Stimulated activated CD4-positive, alpha-beta T cell treated with anti-CD3 and anti-CD28 coated beads, TNF-alpha, amount 100 ng/mL, for 1 hour (primary cell): ENCODE data around the gene TSC2.
"Not testable (repeated sequence)": the region's sequence is repeated elsewhere in the genome, so short reads cannot be mapped to it uniquely, and the experiment has no call there.

Experiments
- DNase-seq, 3 donors: peaks; one replicate each; pipeline ENCODE4 v3.0.0-alpha.2; 2020; ENCODE audit warnings: low read depth in 3 of 3, low spot score in 1 of 3

Gene TSC2

DNA sequence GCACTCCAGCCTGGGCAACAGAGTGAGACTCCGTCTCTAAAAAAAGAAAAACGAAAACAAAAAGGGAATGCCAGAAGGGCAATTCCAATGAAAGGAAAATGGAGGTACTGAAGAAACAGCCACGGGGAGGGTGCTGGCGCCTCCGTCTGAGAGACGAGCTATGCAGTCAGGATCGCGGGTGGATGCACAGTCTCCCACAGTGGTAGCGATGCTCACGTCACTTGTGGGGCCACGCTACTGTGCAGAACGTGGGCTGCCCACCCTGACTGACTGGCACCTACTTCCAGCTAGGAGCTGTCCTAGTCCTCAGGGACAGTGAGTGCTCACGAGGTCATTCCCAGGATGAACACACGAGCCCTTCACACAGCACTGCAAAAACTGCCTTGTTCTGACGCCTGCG lies 53.8 kb downstream of the TSC2 start:
- not testable (repeated sequence) for DNase-seq

DNA sequence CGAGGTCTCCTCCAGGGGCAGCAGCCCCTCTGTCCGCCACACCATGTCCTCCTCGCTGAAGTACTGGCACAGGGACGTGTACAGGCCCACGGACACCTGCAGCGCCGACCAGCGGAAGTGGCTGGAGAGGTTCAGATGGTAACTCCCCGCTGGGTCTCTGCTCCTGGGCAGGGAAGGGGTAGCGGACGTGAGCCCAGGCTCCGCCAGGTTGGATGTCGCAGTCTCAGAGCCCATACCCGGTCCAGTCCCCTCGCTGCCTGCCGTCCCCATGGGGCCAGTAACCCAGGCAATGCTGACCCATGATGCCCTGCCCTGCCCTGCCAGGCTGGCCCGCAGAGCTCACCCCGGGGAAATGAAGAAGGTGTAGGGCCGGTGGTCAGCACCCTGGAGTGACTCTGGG lies 54.7 kb downstream of the TSC2 start:
- no peak for DNase-seq

DNA sequence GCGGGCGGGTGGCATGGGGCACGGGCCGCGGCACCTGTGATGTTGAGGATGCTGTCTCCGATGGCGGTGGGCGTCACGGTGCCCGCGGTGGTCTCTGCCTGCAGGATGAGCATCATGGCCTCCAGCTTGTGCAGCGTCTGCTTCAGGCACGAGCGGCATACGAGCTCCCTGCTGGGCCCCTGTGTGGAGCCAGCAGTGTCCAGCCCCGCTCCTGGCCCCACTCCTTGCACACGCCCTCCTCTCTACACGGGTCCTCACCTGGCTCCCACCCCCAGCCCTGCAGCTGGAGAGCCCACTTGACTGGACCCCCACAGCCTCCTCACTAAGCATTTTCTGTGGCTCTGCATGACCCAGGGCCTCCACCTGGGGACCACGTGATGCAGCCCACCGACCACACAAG lies 56.7 kb downstream of the TSC2 start:
- DNase-seq: not testable (repeated sequence)

DNA sequence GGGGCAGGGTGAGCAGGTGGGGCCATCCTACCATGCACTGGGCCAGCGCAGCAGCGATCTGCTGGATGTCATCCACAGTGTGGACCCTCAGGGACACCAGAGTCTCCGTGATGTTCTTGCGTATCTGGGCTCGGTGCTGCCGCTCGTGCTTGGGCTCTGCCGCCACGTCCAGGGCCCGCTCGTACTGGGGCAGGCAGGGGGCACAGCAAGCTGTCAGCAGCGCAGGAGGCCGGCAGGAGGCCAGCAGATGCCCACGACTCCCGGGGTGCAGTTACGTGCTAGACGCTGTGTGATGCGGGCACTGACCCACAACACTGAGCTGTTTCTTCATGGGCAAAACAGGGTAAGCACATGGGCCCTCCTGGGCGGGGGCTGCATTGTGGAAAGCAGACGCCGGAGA lies 57.5 kb downstream of the TSC2 start:
- not testable (repeated sequence) for DNase-seq

DNA sequence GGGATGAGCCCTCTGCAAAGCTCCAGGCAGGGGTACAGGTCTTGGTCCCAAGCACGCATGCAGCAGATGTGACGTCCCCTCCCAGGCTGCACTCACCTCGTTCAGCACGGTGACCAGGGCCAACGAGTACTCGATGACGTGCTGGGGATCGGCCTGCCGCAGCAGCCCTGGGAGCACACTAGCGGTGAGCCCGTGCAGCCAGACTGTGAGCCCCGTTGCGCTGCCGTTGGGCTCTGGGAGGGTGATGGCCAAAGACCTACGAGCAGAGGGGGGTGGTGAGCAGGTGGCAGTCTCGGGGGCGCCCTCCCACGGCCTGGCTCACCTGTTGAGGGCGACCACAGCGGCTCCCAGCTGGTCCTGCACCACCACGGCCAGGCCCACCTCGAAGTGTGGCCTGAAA lies 58.0 kb downstream of the TSC2 start:
- DNase-seq: not testable (repeated sequence)

DNA sequence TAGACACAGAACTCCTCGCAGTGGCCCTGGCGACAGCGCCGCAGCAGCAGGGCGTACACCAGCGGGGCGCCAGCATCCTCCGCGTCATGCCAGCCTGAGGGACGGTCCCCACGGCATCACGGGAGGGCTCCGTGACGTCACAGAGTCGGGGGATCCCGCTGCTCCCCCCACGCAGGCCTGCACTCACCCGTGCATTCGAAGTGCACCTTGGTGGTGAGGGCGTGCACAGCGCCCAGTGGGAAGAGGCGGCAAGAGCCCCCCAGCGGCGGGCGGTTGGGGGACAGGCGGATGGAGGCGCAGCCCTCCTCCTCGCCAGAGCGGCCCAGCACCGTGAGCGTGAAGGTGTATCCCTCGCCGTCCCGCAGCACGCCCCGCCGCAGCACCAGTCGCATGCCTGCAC lies 58.4 kb downstream of the TSC2 start:
- DNase-seq: not testable (repeated sequence)

DNA sequence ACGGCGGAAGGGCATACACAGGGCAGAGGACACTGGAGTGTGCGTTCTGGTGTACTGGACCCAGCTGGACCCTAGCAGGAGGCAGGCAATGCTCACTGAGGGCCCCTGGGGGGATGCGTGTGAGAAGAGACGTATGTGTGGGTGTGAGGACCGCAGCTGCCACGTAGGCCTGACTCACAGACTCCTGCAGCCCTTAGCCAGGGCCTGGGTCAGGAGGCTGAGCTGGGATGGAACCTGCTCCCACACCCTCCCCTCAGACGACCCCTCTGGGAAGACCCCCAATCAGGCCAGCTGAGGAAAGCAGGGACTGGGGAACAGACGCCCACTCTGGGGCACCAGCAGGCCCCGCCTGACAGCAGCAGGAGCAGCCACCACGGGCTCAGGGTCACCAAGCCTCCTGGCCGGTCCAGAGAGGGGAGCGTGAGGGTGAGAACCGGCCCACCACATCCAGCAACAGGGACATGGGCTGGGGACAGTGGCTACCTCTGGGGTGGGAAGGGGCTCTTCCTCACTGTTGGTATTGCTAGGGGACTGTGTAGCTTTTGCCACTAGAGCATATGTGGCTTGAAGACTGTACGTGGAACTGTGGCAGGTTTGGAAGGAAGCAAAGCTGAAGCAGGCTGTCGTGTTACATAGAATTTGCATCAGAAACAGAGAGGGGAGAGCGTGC lies 59.5 kb downstream of the TSC2 start:
- not testable (repeated sequence) for DNase-seq

DNA sequence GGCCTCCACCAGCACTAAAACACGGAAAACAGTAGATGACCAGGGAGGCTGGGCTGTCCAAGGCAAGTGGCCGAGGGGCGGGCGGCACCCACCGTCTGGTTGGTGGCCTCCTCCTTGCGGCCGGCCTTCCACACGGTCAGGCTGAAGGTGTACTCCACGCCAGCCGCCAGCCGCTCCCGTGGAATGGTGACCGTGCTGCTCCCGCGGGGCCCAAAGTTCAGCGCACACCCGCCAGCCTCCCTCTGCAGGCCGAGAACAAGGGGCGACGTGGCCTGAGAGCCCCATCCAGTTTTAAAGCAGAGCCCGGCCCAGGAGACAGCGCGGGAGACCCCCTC lies 60.0 kb downstream of the TSC2 start:
- DNase-seq: not testable (repeated sequence)

DNA sequence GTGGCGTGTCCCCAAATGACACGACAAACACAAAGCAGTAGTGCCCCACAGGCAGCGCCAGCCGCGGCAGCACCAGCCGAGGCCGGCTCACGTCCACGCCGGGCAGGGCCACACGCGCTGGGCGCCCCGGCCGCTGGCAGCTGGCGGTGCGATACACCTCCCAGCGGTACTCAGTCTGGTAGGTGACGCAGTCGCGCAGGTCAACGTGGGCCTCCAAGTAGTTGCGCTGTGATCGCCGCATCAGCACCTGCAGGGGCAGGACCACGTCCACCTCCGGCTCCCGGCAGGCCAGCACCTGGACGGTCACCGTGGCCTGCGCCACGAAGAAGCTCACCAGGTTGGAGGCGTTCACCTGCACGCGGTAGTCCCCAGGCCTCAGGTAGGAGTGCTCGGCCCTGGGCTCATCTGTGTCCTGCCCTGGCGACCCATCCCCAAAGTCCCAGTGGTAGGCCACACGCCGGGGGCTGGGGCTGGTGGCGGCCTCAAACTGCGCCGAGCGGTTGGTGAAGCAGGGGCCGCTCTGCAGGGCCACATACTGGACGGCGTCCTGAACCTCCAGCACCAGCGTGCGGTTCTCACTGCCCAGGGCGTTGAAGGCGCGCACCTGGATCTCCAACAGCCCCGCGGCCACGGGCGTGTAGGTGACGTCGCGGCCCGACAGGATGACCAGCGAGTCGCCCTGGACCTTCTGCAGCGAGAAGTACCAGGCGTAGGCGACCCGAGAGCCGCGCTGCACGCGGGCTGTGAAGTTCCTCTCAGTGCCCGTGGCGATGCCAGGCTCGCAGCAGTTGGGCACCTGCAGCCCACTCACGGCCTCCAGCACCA lies 60.9 kb downstream of the TSC2 start:
- not testable (repeated sequence) for DNase-seq

DNA sequence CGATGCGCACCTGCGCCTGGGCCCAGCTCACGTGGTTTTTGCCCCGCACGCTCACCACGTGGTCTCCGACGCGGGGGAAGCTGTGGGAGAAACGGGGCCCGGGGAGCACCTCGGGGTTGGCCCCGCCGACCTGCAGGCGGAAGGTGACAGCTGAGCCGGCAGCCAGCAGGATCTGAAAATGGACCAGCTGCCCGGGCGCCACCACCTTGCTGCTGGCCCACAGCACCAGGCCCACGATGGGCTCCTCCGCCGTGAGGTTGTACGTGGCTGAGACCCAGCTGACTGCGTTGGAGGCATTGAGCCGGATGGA lies 61.4 kb downstream of the TSC2 start:
- not testable (repeated sequence) for DNase-seq

DNA sequence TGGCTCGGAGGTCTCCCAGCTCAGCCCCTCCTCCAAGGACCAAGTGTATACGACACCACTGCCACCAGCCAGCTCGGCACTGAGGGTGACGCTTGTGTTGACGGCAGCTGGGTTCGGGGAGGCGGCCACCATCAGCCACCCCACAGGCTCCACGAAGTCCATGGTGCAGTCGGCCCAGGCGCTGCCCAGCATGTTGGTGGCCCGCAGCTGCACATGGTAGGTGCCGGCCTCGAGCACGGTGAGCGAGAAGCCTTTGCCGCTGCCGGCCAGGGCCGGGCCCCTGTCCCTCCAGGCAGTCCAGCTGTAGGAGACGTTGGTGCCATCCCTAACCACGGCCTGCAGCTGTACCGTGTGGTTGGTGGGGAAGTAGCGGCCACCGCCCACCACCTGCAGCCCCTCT lies 62.1 kb downstream of the TSC2 start:
- not testable (repeated sequence) for DNase-seq

DNA sequence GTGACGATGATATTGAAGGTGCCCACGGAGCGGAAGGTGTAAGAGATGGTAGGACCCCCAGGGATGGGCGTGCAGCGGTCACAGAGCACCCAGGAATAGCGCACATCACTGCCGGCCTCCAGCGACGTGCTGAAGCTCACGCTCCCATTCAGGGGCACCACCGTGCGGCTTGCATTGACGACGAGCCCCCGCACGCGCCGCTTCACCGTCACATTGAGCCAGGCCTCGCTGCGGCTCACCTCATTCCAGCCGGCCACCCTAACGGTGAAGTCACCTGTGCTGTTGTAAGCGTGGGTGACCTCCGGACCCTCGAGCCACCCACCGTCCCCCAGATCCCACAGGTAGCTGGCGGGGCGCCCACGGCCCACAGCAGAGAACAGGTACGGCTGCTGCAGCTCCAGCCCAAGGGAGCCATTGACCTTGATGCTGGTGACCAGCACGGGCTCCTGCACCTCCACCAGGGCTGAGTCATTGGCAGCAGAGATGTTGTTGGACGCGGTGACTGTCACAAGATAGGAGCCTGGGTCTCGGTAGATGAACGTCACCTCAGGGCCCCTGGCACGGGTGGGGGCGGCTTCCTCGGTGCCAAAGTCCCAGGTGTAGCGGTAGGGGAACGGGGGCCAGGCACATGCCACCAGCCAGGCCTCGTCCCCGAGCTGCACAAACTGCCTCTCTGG lies 62.7 kb downstream of the TSC2 start:
- DNase-seq: not testable (repeated sequence)

DNA sequence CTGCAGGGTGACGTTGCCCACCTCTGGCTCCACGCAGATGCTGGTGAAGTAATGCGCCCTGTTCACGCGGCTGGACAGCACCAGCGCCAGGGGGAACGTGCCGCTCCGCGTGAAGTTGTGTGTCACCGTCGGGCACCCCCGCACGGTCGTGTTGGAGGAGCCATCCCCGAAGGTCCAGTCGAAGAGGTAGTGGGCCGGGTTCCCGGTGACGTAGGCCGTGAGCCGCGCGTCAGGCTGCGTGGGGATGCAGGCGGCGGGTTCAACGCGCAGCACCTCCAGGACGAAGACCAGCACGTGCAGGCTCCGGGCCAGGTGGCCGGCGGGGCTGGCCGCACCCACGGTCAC lies 63.2 kb downstream of the TSC2 start:
- not testable (repeated sequence) for DNase-seq

DNA sequence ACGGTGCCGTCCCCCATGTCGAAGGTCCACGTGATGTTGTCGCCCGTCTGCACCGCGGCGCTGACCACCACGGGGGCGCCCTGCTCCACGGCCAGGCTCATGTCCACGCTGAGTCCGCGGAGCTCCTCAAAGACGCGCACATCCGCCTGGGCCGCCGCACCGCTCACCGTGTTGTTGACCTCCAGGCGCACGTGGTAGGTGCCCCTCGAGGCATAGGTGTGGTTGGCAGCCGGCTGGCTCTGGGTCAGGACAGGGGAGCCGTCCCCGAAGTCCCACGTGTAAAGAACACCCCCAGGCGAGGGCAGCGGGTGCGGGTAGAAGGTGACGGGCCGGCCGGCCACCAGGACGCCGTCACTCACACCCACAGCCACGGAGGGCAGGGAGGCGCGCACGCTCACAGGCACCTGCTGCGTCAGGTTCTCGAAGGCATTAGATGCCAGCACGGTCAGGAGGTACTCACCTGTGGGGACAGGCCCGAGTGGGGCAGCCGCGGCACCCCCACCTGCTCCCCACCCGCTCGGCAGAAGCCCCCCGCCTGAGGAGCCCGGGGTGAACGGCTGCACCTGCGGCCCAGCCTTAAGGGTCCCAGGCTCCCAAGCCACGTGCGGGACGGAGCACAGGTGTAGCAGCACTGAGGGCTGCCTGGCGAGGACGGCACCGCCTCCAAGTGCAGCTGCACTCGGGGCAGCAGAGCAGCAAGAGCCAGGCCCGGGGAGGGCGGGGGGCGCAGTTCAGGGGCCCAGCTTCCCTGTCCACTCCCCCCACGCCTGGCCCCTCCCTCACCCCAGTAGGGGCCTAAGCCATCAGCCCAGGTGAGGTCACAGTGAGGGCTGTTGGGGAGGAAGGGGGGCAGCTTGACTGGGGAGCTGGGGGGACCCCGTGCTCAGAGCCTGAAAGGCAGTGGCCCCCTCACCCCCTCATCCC lies 63.9 kb downstream of the TSC2 start:
- DNase-seq: not testable (repeated sequence)

DNA sequence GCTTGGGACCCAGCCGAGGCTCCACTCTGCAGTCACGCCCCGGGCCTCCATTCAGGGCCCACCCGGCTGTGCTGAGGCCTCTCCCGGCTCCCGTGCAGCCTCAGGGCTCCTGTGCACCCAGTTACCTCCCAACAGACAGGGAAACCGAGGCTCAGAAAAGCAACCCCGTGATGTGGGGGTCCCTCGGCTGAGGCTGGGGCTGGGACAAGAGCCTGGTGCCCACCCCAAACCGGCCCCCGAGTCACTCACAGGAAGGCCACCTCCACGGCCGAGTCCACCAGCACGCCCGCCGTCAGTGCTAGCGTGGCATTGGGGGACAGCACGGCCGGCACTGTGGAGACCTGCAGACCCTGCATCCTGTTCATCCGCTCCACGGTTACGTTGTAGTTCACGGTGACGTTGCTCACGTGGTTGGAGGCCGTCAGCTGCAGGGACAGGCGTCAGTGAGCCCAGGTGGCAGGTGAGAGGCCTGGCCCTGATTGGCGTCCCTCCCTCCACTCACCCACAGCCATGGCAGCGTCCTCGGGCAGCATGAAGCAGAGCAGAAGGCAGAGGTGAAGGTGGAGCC lies 64.8 kb downstream of the TSC2 start:
- DNase-seq: not testable (repeated sequence)

DNA sequence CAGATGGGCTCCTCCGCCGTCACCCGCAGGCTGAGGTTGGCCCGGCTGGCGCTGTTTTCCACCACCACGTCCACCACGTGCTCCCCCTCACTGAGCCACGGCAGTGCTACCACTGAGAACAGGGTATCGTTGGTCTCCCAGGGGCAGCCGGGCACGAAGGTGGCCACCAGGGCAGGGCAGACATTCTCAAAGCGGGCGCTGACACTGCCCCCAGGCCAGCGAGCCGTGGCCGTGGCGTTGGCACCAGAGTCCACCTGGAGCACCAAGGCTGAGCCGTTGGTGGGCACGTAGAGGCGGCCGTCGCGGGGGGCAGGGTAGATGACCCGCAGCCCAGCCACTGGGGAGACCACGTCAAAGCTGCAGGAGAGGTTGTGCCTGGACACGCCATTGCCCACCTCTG lies 66.4 kb downstream of the TSC2 start:
- DNase-seq: not testable (repeated sequence)

DNA sequence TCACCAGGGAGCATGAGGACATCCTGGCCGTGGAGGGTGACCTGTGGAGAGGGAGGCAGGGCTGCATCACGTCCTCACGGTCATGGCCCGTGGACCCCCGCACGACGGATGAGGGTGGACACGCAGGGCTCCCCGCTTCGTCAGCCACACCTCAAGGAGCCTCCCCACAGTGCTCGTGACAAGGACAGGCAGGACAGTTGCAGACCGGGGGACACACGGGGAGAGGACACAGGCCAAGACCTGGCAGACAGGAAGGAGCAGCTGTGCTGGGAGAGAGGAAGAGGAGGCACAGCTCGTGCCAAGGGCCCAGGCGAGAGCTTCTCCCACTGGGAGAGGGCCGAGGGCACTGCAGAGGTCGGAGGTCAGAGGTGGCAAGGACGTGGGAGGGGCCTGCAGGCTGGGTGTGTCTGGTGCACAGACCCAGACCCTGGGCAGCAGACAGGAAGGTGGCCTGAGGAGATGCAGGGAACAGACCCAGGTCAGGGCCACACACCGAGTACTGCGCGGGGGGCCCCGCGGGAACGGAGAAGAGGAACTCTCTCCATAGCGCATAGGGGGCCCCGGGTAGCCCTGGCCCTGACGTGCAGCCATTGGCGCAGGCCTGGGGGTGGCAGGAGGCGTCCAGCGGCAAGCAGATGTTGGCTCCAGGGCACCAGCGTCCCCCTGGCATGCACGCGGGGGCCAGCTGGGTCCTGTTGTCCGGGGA lies 67.3 kb downstream of the TSC2 start:
- DNase-seq: not testable (repeated sequence)

DNA sequence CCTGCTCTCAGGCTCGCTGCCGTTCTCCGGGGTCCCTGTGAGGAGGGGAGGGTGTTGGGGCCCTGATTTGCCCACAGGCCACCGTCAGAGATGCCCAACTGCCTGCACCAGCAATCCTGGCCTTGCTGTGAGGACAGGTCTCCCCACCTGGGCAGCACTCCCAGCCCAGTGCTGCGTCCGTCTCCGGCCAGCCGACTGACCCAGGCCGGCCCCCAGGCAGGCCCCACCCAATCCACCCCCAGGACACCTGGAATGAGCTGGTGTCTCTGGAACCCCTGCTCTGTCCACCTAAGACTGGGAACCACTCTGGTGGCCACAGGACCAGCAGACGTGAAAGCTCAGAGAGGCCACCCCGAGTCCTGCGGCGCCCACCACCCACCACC lies 67.8 kb downstream of the TSC2 start:
- DNase-seq: no peak

DNA sequence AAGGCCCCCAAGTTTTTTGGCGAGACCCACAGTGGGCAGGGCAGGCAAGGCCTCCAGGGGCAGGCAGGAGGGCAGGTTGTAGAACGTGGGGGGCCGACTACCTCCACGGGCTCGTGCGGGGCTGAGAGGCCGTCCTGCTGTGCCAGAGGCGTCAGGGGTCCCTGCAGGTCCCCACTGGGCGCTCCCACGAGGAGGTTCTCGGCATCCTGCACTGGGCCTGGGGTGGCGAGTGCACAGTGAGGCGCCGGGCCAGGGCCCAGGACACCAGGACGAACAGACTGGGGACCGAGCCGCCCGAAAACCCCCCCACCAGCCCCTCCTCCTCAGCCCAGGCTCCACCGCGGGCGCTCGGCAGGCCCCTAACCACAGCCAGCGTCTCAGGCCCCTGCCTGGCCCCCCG lies 68.6 kb downstream of the TSC2 start:
- not testable (repeated sequence) for DNase-seq

DNA sequence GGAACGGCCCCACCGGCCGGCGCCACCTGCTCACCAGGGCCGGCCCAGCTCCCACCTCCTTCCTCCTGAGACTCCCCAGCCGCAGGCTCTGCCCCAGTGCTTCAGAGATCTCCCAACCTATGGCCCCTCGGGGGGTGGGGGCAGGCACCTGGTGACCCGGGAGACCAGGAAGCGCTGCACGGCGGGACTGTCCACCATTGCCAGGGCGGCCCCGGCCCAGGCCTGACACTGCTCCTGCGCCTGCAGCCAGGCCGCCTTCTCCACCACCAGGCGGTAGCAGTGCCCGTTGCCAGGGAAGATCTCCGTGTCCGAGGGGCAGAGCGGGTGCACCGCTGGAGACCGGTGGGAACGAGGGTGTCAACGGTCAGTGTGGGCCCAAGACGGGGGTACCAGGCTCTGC lies 69.6 kb downstream of the TSC2 start:
- DNase-seq: not testable (repeated sequence)
